ENCODE results near the gene APLF.

DNA sequence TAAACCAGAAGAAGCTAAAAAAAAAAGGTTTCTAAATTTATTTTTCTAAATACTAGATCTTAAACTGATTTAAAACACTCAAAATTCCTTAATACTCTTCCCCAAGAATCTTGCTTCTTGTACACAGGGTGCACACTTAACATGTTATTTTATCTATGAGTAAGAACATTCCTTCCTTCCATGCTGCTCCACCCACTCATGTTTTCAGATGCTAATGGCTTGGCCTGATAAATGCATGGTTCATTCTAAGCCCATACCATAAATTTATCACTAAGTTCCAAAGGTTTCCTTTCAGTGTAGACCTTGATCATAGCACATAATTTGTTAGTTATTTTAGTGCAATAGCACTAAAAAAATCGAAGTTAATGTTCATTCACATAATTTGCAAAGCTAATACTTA lies 8.4 kb upstream of the APLF start:
- TF ChIP-seq, protein P1, sequence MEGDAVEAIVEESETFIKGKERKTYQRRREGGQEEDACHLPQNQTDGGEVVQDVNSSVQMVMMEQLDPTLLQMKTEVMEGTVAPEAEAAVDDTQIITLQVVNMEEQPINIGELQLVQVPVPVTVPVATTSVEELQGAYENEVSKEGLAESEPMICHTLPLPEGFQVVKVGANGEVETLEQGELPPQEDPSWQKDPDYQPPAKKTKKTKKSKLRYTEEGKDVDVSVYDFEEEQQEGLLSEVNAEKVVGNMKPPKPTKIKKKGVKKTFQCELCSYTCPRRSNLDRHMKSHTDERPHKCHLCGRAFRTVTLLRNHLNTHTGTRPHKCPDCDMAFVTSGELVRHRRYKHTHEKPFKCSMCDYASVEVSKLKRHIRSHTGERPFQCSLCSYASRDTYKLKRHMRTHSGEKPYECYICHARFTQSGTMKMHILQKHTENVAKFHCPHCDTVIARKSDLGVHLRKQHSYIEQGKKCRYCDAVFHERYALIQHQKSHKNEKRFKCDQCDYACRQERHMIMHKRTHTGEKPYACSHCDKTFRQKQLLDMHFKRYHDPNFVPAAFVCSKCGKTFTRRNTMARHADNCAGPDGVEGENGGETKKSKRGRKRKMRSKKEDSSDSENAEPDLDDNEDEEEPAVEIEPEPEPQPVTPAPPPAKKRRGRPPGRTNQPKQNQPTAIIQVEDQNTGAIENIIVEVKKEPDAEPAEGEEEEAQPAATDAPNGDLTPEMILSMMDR (IDR thresholded peaks at IDR 0.05), result no peak
- TF ChIP-seq RAD21 (conservative IDR thresholded peaks at IDR 0.05 in 1 of 2, IDR thresholded peaks at IDR 0.05 in 1 of 2) (no peak), ESRRA (IDR thresholded peaks at IDR 0.05; ENCODE audit: borderline replicate concordance, low read length) (no peak), EP300 (IDR thresholded peaks at IDR 0.05) (no peak), KDM5A (IDR thresholded peaks at IDR 0.05) (no peak), CHD2 (IDR thresholded peaks at IDR 0.05; ENCODE audit: low read length, partially characterized antibody) (no peak), CBX2 (IDR thresholded peaks at IDR 0.05; ENCODE audit: borderline replicate concordance, low read depth) (no peak), CEBPB (IDR thresholded peaks at IDR 0.05) (no peak), ZC3H11A (IDR thresholded peaks at IDR 0.05) (no peak)
- TF ChIP-seq, protein P2, sequence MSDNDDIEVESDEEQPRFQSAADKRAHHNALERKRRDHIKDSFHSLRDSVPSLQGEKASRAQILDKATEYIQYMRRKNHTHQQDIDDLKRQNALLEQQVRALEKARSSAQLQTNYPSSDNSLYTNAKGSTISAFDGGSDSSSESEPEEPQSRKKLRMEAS (IDR thresholded peaks at IDR 0.05), result no peak

Data from A549 (cell line).